GM21515 (cell line): ENCODE results near the gene L3MBTL4.

Experiments
- ATAC-seq: cut with Tn5 transposase; IDR thresholded peaks from one replicate; pipeline ENCODE4 v1.9.1; 2021; ENCODE audit not compliant: unreplicated experiment

L3MBTL4 gene

DNA sequence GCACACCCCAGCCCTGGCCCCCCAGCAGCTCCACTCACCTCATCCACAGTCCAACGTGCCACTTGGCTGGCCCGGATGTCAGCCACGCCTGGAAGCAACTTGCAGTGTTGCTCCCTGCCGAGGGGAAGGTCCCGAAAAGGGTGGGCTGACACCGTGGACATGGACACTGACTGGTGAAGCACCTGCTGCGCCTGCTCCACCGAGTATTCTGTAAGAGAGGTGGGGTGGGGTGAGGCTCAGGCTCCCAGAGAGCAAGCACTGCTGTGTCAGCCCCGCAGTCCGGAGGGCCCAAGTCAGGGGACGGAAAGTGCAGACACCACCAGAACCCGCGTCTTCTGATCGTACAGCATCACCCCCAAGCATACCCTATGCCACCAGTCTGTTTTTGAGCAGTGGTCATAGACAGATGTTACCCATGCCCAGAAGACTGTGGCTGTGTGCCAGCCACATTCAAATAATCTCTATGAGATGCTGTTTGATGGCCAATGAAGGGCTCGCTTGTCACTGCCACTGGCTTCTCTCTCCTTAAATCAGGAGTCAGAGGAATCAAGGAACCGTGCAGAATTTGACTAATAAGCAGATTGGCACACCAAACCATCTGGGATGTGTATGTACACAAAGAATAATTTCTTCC is 445.2 kb downstream of the L3MBTL4 start:
- no peak for ATAC-seq

DNA sequence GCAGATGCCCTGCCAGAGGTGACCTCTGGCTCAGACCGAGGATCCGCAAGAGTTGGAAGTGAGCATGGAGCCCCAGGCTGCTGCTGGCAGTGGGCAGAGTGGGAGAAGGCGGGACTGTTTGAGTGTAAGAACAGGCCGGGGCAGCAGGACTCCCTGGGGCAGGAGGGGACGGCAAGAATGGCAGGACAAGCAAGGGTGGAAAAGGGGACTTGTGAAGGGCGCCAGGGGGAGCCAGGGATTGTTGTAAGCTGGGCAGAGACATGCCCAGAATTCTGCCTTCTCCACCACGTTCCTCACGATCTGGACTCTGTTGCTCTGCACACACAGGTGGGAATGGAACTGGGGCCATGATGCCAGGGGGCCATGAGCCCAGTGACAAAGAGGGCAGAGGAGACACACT is 447.0 kb downstream of the L3MBTL4 start:
- ATAC-seq: no peak

DNA sequence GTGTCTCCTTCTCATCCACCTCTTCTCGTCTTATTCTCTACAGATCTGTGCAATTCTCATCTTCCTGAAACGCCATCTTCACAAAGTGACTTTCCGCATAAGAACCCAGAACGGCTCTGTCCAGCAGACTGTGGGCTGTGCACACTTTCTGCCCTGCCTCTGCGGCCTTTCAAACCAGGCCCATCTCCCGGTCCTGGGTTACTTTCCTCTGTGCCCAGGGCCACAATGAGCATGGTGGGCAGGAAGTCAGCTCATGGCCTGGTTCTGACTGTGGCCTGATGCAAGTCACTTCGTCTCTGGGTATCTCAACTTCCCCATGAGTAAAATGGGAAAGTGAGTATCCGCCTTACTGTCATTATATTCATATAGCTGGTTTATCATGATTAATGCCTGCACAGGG is 447.7 kb downstream of the L3MBTL4 start:
- no peak for ATAC-seq

DNA sequence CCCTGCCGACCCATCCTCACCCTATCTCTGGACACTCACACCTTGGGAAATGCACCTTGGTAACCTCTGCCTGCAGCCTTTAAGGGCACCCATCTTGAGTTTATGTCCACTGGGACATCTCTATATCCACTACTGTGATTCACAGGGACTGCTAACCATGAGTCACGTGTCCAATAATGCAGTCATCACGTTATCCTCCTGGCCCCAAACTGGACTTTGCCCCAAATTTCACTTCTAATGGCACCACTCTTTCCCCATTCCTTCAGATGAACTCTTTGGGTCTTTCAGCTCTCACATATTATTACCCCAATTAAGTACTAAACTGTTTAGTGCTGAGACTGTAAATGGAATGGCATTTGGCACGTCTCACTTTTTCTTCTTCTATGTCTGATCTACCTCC is 448.2 kb downstream of the L3MBTL4 start:
- ATAC-seq: no peak

DNA sequence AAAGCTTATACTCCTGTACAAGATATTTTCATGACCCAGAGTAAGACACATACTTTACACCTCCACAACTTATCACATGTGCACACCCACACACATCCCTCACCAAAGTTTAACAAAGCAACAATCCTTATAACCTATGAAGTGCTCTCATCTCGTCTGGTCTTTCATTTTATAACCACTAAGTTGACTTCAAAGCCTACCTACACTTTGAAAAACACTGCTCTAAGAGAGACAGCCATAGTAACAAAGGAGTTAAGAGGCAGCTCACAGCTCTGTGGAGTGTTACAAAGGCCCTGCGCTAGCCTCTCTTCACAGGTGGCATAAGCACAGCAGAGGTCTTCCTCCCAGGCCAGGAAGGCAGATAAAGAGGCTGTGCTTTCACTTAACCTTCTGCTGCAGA is 449.7 kb downstream of the L3MBTL4 start:
- ATAC-seq: no peak

DNA sequence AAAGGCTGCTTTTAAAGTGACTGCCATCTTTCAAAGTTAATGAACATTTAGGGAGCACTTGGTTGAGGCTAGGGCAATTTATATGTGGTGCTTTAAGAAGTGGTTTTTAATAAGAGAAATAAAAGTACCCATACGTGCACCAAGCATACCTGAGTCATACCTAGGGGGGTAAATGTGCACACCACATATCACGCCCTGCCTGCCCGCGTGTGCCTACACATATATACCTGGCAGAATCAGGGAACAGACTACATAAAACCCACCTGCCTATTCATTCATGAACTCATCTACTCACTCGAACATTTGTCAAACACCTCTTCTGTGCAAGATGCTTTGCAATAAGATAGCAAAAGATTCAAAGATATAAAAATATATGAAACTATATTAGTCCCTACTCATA is 450.1 kb downstream of the L3MBTL4 start:
- ATAC-seq: no peak

DNA sequence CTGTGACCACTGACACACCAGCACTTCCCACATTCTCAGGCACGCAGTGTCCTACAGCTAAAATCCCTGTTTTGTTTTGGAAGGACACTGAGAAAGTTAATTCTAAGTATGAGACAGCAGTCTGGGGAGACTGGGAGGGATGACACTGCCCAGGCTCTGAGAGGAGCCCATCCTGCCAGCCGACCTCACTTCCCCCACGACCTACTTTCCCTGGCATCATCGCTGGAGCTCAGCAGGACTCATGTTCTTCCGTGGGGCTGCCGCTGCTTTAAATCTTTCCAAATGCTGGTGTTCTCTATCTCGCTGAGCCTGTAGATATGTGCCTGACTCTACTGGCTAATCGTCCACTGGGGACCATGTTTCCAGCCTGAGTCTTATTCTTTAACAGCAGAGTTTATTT is 450.6 kb downstream of the L3MBTL4 start:
- no peak for ATAC-seq

DNA sequence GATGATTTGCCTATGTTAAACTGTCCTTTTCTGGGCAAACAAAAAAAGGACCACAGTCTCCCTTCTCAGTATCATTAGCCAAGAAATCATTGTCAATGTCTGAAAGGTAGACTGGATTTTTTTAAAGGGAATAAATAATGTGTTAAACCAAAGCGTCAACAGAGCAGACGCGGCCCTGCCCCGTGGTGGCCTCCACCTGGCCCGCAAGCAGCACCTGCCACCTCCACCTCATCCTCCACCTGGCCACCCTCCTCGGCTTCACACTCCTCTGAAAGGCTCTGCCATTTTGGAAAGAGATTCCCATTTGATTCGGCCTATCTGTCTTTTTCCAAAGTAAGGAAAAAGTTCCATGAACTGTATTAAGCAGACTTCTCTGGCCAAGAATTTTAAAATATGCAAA is 451.4 kb downstream of the L3MBTL4 start:
- ATAC-seq: no peak

DNA sequence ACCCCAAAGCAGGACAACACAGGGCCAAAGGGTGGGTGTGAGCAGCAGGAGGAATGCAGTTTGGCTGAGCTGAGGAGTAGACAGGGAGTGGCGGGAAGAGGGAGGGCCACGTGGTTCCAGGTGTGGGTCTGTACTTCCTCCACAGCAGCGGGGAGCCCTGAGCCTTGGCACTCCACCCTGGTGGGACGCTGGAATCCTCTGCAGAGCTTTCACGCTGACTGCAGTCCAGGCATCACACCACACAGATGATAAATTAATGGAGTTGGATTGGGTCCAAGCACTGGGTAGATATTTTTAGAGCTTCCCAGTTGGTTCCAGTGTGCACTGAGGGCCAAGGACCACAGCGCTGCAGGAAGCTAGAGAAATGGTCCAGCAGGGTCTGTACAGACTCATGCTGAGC is 452.3 kb downstream of the L3MBTL4 start:
- no peak for ATAC-seq

DNA sequence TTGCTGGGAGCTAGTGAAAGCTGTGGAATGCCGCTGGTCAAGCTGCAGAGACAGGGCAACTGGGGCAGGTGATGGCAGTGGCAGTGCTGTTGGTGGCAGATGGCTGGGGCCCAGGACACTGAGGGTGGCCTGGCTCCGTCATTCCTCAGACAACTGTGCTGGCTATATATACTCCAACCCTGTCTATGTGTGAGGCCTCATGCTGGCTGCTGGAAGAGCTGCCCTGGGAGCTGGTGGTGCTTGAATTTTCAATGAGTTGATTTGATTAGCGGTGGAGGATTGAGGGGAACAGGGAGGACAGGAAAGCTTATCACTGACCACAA is 452.9 kb downstream of the L3MBTL4 start:
- no peak for ATAC-seq

DNA sequence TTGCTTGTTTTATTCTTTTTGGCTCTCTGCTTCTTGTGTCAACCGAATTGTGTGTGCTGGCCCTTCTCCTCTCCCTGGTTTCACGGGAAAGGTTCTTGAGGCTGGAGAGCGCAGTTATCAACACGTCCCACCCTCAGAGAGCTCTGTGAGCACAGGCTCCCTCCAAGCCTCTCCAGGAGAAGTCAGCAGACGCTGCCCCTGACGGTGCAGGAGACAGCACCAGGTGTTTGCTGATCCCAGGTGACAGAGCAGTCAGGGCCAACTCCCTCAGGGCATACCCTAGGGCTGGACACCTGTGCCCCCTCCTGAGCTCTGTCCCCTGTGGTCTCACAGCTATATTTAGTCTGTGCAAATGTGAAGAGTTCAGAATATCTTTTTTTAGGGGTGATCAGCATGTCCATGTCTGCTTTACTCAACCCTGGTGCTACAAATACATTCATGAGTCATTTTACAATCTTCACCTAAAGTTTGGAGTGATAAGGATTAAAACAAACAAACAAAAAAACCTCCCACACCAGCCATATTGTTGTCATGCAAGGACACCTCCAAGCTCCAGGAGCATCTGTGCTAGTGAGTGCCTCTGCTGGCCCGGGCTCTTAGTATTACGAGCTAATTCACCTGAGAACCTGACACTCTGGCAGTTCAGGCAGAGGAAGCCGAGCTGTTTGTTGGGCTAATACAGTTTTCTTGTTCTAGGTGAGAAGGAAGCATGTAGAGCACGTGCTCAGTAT is 453.4 kb downstream of the L3MBTL4 start:
- ATAC-seq: no peak

DNA sequence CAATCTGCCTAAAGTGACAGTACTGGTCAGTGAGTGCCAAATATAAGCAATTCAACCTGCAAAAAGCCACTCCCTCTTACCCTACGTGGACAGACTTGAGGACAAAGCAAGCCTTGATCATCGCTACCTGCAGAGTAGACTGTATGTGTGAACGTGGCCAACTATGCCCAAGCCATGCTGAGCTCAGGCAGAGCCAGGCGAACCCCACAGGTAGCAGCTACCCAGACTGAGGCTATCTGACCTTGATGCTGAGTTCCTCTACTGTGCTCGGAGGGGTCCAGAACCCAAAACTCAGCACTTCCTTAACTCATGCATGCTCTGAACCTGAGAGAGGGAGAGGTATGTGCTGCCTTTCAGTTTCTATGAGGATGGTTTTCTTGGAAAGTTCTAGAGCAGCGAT is 455.9 kb downstream of the L3MBTL4 start:
- ATAC-seq: no peak

DNA sequence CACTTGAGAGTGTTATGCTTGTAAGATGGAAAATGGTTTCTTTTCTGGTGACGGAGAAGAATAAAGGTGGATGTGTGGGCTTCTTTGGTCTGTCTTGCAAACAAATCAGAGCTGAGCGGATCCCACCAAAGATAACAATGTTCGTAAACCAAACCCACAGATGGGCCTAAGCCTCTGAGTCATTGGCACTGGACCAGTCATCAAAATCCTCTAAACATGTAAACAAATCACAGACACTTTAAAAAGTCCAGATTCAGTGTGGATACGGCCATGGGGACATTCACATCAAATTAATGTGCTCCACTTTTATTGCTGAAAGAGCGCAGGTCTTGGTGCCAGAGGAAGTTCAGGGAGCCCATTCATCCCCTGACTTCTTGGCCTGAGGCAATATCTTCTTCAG is 458.9 kb downstream of the L3MBTL4 start:
- no peak for ATAC-seq

DNA sequence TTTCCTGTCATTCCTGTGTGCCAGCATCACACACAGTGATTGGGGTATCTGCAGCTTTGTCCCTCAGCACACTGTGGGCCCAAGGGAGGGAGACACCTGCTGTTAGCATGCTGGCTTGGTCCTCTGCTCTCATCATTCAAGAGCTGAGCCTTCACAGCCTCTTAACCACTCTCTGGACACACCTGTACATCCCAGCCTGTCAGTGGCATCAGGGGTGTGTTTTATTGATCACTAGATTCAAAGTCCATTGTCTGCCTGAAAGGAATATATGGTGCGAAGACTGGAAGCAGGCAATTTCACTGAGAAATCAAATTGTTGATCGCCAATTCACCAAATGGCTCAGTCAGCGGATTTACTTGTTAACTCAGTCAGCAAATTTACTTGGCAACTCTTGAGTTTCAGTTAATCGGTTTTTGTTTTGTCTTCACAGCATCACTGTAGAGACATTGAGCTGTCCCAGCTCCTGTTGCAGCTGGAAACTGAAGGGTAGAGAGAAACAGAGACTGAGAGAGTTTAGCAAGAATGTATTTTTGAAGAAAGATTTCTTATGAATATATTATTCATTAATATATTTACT is 463.1 kb downstream of the L3MBTL4 start:
- ATAC-seq: no peak

DNA sequence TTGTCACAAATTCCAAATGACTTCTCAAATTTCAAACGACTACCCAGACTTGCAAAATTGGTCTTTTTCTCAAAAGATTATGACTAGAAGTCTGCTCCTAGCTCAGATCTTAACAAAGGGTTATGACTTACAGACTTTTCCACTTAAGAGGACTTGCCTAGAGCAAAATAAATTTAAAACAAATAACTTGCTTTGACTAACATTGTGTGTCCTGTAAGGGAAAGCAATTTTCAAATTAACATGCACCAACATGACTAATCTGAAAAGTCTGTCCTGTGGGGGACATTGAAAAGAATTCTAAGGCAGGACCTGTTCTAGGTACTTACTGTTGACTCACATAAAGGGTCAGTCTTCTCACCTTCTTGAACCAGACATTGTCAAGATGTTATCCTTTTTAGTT is 465.9 kb downstream of the L3MBTL4 start:
- no peak for ATAC-seq

DNA sequence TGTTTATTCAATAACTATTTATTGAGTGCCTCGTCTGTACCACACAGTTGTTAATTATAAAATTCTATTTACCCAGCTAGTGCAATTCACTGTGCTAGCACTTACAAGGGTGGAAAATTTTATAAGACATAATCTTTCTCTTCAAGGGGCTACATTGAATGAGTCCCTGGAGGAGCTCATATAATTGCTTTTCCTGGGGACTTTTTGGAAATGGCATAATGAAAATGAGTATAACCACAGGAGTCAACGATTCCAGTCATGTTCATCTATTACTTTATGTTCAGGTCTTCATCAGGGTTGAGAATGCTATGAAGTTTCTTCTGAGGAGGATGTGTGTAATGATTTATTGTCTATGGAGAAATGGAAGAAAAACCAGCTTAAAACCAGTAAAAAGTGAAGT is 466.5 kb downstream of the L3MBTL4 start:
- no peak for ATAC-seq

DNA sequence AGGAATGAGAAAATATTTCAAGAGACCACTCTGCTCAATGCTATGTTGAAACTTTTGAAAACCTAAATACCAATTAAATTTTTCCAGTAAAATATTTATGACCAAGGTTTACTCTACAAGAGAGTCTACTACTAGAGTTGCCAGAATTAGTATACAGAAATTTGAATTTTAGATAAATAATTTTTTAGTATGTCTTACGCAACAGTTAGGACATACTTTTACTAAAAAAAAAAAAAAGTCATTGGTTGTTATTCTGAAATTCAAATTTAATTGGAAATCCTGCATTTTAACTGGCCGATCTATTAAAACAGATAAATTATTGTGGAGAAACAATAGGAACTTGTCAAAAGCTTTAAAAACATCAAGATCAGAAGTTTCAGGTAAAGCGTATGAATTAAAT is 470.3 kb downstream of the L3MBTL4 start:
- no peak for ATAC-seq

DNA sequence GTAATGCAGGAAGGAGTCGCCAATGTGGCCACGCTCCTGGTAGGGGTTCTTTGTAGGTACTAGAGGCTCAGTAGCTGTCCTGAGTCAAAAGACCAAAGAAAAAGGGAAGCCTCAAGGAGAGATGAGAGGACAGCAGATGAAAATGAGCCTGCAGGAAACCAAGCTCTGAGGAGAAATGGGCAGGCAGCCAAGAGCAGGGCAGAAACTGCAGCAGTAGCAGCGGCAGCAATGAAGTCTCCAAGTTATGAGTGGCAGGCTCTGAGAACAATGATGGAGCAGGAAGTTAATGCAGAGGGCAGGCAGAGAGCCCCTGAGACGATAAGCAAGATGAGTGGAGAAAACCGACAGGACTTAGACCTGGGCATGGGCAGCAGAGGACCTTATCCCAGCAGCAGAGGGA is 471.2 kb downstream of the L3MBTL4 start:
- no peak for ATAC-seq

DNA sequence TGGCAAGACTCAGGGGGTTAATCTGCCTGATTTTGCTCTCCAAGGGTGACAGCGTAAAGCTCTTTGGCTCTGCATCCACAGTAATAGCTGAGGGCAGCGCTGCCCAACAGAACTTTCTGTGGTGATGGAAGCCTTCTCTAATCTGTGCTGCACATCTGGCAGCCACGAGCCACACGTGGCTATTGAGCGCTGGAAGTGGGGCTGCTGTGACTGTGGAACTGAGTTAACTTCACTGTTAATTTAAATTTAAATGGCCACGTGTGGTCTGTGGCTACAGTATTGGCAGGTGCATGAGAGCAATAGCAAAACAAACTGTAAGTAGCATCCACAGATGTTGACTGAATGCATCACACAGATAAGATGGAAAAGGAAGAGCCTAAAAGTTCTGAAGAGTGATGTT is 472.1 kb downstream of the L3MBTL4 start:
- no peak for ATAC-seq

DNA sequence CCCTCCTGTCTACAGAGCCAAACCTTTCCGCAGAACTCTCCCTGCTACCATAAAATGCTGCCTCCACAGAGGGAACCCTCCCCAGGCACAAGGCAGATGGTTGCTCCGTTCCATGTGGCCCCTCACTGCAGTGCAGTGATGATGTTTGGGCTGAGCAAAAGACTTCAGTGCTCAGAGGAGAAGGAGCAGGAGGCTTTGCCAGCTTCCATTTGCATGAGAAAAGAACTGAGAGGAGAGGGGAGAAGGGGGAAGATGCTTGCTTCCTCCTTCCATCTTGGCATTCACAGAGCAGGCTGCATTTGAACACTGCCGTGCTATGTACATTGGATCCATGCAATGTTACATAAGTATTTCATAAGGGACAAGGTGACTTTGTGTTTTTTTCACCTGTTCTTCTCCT is 472.8 kb downstream of the L3MBTL4 start:
- ATAC-seq: no peak

DNA sequence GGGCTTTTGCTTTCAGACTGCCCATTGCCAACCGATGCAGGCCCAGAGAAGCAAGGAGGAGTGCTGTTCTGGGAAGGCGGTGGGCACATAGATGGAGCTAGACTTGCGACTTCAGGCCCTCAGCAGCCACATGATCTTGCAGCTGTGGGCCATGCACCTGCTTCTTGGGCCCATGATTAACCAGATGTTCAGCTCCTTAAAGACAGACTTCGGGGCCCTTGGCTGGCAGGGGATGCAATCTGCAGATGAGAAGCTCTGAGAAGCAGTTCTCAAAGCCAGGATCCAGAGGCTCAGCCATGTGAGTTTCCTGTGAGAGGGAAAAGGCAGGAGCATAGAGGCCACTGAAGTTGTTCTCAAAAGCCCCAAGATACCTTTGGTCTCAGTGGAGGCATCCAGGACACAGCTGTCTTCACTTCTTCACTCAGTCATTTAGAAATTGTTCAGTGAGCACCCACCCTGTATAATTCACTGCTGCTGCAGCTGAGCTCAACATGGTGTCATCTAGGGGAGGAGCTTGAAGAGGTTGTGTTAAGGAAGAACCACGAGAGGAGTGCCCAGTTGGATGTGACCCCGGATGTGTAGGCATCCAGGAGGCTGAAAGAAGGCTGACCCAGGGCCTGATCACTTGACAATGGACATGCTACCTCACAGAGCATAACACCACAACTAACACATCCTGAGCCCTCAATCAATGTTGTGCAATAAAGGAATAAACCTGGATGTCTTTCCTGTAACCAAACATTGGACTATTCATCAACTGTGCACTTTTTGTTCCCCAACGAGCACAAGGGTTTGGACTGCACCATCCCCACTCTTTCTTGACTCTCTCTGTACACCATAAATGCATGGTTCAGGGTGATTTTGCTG is 474.7 kb downstream of the L3MBTL4 start:
- ATAC-seq: no peak

DNA sequence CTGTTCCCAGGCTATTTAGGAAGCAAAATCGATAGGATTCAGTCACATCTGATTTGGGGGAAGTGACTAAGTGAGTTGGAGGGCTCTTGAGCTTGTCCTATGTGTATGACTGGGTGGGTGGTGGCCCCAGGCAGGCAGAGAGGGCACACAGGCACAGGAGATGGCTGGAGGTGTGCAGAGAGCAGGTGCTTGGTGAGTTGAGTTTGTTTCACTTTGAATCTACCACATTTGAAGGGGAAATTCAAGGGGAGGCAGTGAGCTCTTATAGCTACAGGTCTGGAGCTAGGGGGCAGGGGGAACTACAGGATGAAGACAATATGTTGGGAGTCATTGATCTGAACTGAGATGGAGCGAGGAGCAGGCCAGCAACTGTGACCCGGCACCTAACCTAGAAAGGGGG is 476.9 kb downstream of the L3MBTL4 start:
- no peak for ATAC-seq
